Measurements from ENCODE around the gene PALMD.

Gene PALMD

GRCh38 chr1:99697580-99697979 is 51.7 kb downstream of the PALMD start:
- DNase-seq (ENCODE audit: low read depth, low spot score): no peak

- DNase-seq (ENCODE audit: low read depth, low spot score): no peak
These were observed 54.1 kb downstream of the PALMD start for GRCh38 chr1:99700020-99700419.

GRCh38 chr1:99702221-99702620 is 56.3 kb downstream of the PALMD start:
- no peak for DNase-seq (ENCODE audit: low read depth, low spot score)

GRCh38 chr1:99704356-99704816 is 58.5 kb downstream of the PALMD start:
- no peak for DNase-seq (ENCODE audit: low read depth, low spot score)

- DNase-seq (ENCODE audit: low read depth, low spot score): no peak
These were observed 59.5 kb downstream of the PALMD start for GRCh38 chr1:99705385-99705784.

- DNase-seq (ENCODE audit: low read depth, low spot score): no peak
These were observed 61.7 kb downstream of the PALMD start for GRCh38 chr1:99707535-99708142.

- DNase-seq (ENCODE audit: low read depth, low spot score): no peak
These were observed 65.1 kb downstream of the PALMD start for GRCh38 chr1:99710994-99711393.

GRCh38 chr1:99713006-99713405 is 67.1 kb downstream of the PALMD start:
- DNase-seq (ENCODE audit: low read depth, low spot score): no peak

GRCh38 chr1:99717005-99717404 is 71.1 kb downstream of the PALMD start:
- no peak for DNase-seq (ENCODE audit: low read depth, low spot score)

- DNase-seq (ENCODE audit: low read depth, low spot score): no peak
These were observed 77.3 kb downstream of the PALMD start for GRCh38 chr1:99723251-99723650.

GRCh38 chr1:99725996-99726395 is 80.1 kb downstream of the PALMD start:
- DNase-seq (ENCODE audit: low read depth, low spot score): no peak

- no peak for DNase-seq (ENCODE audit: low read depth, low spot score)
These were observed 80.5 kb downstream of the PALMD start for GRCh38 chr1:99726407-99726806.

- DNase-seq (ENCODE audit: low read depth, low spot score): no peak
These were observed 80.9 kb downstream of the PALMD start for GRCh38 chr1:99726818-99727217.

GRCh38 chr1:99727575-99728185 is 81.8 kb downstream of the PALMD start:
- DNase-seq (ENCODE audit: low read depth, low spot score): no peak

- no peak for DNase-seq (ENCODE audit: low read depth, low spot score)
These were observed 82.8 kb downstream of the PALMD start for GRCh38 chr1:99728494-99729235.

- no peak for DNase-seq (ENCODE audit: low read depth, low spot score)
These were observed 85.5 kb downstream of the PALMD start for GRCh38 chr1:99731384-99731783.

- DNase-seq (ENCODE audit: low read depth, low spot score): no peak
These were observed 89.9 kb downstream of the PALMD start for GRCh38 chr1:99735852-99736251.

GRCh38 chr1:99737016-99737415 is 91.1 kb downstream of the PALMD start:
- no peak for DNase-seq (ENCODE audit: low read depth, low spot score)

- no peak for DNase-seq (ENCODE audit: low read depth, low spot score)
These were observed 93.0 kb downstream of the PALMD start for GRCh38 chr1:99738858-99739465.

GRCh38 chr1:99740141-99740540 is 94.2 kb downstream of the PALMD start:
- DNase-seq (ENCODE audit: low read depth, low spot score): no peak
